Stimulated activated naive CD4-positive, alpha-beta T cell treated with Interleukin-2 at 50 U/mL for 16 hours (primary cell): Measurements from ENCODE around the gene SHISA5.
A peak's percentile ranks its signal among the peaks of the same experiment; 100 is the strongest.

Source experiments
- DNase-seq: peaks from one replicate; lab custom pipeline; 2025; lab: John Stamatoyannopoulos, UW

The SHISA5 gene

GRCh38 chr3:48431224-48432029 lies 72.5 kb downstream of the SHISA5 start:
- no peak for DNase-seq

DNA sequence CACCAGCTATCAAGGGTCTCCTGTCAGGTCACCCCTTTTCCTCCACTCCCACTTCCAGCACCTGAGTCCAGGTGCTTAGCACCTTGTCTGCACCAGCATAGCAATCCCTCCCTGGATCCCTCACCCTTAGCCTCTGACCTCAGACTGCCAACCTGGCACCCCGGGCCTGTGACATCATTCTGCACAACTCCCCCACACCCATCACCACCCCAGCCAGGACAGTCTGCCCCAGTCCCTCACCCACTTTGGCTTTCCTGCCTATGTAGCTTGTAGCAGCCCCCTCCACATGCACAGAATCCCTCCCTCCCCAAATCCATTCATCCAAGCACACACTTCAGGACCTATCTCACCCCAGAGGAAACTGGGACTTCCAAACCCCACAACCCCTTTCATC lies 73.3 kb downstream of the SHISA5 start:
- DNase-seq: no peak

- no peak for DNase-seq
Measured at GRCh38 chr3:48429960-48430707, 73.8 kb downstream of the SHISA5 start, which contains the start of gene PLXNB1. TSS of gene PLXNB1 (minus strand) at chr3:48430086. CDS start at chr3:48424611, 5,475 bp downstream.

DNA sequence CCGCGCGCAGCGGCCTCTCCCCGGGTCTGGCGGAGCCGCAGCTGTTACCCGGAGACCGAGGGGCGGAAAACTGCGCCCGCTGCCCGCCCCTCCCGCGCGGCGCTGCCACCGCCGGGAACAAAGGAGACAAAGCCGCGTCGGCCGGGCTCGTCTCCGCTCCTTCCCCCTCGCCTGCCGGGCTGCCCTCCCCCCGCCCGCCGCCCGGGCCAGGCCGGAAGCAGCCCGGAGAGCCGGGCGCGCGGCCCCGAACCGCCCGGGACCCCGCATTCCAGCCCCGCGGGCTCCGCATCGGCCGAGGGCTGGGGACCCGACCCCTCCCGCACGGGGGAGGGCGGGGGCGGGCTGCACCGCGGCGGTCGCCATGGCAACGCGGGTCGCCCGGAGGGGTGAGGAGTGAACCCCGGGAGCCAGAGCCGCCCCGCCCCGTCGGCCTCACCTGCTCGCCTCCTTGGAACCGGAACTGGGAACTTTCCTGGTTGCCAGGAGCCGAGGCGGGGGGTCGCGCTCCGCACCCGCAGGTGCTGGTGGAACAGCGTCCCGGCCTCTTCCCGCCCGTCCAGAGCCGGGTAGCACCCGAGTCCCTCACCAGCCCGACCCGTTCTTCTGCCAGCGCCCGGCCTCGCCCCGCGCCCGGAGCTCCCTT lies 74.5 kb downstream of the SHISA5 start:
- peak; percentile 50 for DNase-seq

DNA sequence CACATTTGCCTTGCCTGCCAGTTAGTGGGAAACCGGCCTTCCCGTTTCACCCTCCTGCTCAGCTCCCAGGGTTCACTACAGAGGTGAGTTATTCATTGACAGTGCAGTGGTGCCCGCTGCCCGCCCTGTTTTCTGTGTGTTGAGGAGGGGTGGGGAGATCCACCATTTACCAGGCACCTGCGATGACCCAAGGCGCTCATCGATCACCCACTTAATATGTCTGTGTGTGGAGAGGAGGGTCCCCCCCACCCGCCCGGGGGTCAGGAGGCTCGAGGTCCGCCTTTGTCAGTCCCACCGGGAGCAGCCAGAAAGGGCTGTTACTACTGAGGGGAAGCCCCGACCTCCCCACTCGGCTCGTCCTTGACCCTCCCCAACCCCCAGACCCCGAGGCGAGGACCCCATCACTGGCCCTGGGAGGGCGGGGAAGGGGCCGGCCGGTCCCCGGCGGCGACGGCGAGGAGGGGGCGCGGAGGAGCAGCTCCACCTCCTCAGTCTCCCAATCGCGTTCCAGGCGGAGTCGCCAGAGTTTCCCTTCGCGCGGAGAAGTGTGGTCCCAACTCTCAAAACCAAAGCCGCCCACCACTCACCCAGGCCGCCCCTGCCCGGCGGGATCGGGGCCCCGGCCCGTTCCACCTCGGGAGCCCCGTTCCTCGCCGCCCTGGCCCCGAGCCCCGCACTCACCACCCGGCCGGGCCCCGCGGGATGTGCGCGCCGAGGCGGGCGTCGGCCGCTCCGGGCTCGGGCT lies 75.2 kb downstream of the SHISA5 start:
- DNase-seq: no peak

DNA sequence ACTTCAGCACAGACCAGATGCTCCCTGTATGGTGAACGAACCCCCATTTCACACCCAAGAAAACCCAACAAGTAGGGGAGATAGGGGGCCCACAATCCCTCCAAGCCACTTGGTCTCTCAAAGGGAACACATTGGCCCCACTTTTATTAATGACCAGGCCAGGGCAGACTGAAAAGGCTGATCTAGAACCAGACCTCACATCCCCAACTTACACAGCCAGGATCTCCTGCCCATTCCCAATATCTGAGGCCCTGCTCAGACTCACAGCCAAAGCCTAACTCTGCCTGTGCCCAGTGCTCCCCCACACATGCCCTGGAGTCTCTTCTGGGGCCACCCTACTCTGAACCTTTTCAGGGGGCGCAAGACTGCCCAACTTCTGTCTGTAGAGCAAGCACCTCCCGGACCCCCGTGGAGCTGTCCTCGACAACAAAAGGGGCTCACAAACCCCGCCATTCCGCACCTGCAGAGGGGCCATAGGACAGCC lies 75.8 kb downstream of the SHISA5 start:
- no peak for DNase-seq

- no peak for DNase-seq
Measured at GRCh38 chr3:48427630-48427962, 76.4 kb downstream of the SHISA5 start.

DNA sequence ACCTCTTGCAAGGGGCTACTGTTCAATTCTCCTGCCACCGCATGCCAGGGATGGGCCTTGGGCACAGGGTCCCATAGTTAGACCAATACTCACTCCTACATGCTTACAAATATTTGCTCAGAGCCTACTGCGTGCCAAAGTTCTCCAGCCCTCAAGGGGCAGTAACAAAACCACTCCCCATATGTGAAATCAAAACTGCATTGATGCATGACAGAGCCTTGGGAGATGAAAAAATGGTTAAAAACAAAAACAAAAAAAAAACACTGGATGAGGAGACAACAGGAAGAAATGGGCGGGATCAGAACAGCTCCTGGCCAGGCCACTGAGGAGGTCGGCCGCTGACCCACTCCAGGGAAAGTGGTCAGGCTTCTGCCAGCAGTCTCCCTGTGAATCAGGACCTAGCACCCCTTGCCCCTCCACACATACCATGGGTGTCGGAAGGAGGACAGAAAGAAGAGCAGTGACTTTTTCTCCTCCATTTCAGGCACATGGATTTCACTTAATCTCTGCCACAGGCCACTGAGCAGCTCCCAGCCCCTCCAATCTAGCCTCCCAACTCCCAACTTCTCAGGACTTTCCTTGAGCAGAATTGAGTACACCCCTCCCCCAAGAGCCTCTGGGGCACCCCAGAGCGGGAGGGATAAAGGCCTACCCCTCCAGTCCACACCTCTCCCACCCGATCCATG lies 76.9 kb downstream of the SHISA5 start:
- no peak for DNase-seq

GRCh38 chr3:48426401-48426909 lies 77.5 kb downstream of the SHISA5 start:
- DNase-seq: no peak

DNA sequence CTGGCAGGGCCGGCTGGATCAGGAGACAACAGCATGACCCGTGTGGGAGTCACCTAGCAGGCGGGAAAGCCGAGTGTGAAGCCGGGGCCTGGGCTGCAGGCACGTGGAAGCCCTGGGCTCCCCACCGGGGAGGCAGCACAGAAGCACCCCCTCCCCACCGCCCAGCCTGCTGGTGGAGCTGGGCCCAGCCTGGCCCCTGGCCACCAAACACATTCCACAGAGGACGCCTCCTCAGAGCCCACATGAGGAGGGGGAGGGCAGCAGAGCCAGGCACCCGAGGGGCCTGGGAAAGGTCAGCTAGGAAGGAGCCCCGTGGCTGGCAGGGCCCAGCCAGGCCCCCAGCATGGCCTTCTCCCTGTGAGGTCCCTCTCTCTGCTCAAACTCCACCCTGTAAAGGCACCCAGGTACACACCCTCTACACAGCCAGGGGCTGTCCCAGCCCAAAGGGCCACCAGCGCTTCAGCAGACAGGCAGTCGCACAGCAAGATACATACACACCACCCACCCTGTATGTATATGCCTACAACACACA lies 78.6 kb downstream of the SHISA5 start:
- DNase-seq: no peak

DNA sequence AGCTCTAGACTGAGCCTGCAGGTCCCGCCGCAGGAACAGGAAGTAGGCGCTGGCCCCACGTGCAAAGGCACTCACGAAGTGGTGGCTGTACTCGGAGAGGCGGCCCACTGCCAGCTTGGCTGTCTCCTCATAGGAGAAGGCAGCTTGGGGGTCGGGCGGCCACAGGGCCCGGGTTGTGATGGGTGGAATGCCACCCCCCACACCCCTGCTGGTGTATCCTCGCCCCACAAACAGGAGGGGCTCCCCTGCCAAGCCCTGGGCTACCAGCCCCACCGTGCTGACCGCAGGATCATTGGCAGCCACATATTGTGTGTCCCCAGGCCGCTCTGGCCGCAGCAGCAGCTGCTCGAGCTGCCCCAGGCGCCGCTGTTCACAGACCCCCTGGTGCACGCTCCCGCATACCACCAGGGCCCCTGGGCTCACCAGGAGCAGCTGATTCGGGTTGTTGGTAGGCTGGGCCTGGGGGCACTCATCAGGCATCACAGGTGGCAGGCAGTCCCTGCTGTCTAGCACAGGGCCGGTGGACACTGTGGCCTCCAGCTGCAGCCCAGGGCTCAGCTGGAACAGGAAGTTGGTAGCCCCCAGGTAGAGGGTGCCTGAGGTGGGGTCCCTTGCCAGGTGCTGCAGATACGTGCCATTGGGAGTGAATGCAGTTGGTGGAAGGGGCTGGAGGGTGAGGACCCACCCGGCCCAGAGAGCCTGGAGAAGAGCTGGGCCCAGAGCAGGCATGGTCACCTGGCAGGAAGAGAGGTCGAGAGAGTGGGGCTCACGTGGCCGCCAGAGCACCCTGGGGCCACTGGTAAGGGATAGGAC lies 79.9 kb downstream of the SHISA5 start:
- no peak for DNase-seq

DNA sequence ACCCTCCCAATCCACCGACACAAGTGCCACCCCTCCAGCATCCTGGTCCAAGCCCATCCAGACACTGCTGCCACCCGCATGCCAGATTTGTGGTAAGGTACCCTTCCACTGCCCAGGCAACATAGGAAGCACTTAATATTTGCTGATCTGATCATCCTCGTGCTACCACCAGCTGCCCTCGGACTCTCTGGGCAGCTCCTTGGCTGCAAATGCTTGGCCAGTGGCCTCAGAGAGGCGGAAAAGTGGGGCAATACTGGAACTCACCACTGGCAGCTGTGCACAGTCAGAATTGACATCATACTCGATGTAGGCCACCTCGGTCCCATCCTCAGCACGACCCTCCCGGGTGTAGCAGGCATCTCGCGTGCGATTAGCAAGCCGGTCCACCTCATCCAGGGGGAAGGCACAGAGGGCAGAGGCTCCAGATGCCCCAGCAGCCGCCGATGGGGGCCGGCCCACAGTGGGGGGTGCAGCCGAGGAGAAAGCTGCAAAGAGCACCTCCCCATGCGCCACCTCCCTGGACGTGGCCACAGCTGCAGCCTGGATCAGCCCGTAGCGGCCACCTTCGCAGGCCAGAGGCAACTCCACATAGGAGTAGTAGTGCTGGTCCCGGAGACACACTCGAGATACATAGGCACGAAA lies 80.6 kb downstream of the SHISA5 start:
- no peak for DNase-seq

DNA sequence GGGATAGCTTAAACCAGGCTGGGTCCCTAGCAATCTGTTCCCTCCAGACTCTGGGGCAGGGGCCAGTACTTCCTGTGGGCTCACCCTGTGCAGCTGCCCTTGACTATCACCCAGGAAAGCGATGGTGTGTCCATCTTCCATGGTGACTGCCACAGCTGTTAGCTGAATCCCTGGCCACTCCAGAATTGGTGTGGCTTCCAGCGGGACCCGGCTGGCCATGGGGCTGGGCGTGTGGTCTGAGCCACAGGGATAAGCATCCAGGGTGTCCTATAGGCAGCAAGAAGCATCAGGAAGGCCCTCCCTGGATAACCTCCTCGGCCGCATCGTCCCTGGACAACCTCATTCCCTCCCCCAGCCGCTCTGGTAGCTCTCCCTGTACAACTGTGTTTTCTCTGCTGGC lies 81.3 kb downstream of the SHISA5 start:
- DNase-seq: no peak

DNA sequence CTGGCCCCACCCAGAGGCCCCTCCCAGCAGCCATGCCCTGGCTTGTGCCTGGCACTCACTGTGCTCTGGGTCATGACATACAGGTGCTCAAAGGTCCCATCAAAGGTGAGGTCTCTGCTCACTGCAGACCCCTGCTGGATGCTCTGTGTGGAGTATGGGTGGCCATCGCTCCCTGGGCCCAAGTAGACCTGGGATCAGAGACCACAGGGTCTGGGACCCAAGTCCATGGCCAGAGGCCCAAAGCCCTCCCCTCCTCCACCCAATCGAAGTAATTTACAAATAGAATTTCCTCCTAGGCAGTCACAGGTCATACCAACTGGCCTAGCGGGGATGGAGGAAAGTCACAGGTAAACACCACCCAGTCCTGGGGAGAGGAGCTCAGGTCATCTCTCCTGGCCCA lies 81.7 kb downstream of the SHISA5 start:
- no peak for DNase-seq

DNA sequence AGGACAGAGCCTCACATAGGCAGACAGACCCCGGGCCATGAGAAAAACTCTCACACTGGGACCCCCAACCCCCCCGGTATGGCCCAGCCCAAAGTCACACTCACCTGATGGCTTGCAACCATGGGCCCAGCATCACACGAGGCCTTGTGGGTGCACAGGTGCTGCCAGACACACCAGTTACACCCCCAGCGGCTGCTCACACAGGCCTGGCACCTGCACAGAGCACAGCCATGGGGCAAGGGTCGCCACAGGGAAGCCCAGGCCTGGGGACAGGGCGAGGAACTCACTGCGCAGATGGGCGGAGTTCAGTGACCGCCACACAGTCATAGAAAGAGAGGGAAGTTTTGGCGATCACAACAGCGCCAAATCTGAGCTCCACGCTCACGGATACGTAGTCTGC lies 83.4 kb downstream of the SHISA5 start:
- no peak for DNase-seq

DNA sequence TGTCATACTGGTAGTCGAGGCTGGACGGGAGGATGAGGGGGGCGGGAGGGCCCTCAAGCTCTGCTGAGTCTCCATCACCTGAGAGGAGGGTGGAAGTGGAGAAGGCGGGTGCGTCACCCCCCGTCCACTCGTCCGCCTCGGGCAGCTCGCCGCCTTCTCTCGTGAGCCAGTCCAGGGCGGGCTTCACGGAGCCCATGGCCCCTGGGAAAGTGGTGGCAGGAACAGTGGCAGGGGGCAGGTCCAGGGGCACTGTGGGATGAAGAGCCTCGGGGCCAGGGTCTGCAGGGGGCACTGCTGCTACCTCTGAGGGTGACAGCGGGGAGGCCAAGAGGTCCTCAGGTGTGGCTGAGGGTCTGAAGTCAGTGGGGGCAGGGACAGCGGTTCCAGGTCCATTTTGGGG lies 84.4 kb downstream of the SHISA5 start:
- DNase-seq: no peak

DNA sequence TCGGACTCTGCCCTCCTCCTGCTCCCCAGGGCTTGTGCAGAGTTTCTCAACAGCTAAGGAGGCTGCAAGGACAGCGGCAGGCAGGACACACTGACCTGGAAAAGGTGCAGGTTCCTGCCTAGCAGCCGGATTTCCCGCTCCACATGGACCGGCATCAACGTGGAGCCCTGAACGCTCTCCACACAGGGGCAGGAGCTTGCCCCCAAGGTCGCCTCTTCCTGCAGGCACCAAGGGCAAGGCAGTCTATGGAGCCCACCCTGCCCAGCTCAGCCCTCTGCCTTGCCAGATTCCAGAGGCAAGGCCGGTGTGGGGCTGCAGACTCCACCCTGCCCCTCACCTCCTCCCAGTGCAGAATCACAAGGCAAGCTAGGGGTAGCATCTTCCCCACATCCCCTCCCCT lies 84.8 kb downstream of the SHISA5 start:
- no peak for DNase-seq

DNA sequence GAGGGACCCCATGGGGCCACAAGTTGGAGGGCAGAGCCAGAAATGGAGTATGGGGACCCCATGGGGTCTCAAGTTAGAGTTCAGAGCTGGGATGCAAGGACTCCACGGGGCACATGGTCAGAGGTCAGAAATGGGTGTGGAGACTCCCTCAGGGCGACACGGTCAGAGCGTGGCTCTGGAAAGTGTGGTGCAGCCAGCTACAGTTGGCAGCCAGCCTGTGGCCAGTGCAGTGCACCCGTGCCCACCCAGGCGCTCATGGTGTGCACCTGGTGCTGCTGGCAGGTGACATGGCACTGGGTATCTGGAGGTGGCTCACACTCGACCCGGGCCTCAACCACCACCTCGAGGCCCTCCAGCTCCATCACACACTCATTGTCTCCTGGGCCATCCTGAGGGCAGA lies 85.3 kb downstream of the SHISA5 start:
- DNase-seq: no peak

- no peak for DNase-seq
Measured at GRCh38 chr3:48418140-48418539, 85.8 kb downstream of the SHISA5 start.
